GM18508 (cell line): Measurements from ENCODE around the gene ASMT.
"Not testable (repeated sequence)": the region's sequence is repeated elsewhere in the genome, so short reads cannot be mapped to it uniquely, and the experiment has no call there.

Experiments used
- ATAC-seq: cut with Tn5 transposase; IDR thresholded peaks from one replicate; pipeline ENCODE4 v1.9.1; 2021; ENCODE audit warnings: moderate number of reproducible peaks; ENCODE audit not compliant: insufficient read depth, unreplicated experiment

The ASMT gene

DNA sequence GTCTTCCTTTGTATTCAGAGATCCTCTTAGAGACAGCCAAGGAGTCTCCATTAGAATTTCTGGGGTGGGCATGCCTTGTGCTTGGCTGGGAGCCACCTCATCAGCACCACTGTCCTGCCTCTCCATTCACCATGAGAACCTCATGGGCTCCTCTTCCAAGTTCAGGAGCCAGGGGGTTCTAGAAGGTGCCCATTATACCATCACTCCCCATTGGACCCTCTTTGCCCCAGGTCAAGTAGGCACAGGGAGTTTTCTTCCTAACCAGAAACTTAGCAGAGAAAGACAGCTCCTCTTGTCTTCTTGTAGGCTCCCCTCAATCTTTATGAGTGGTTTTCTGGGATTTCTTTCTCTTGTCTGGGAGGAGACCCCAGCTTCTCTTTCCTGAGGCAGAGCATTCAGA, 31.1 kb downstream of the ASMT start:
- ATAC-seq = no peak

DNA sequence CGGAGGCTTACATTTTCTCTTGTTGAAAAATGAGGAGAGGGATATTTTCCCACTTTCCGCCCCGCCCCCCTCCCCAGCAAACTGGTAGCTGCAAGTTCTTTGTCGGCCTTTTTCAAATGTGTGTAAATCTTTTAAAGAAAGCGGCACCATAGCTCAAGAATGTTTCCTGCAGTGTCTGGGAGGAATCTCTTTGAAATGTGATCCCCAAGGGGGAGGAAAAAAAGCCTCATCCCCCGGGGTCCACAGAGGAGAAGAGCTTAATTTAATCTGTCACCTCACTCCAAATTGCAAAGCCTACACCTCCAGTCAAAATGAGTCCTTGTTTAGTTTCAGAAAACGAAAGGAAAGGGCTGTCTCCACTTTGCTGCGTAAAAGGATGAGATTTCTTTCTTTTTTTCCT, 34.8 kb downstream of the ASMT start:
- ATAC-seq = no peak

DNA sequence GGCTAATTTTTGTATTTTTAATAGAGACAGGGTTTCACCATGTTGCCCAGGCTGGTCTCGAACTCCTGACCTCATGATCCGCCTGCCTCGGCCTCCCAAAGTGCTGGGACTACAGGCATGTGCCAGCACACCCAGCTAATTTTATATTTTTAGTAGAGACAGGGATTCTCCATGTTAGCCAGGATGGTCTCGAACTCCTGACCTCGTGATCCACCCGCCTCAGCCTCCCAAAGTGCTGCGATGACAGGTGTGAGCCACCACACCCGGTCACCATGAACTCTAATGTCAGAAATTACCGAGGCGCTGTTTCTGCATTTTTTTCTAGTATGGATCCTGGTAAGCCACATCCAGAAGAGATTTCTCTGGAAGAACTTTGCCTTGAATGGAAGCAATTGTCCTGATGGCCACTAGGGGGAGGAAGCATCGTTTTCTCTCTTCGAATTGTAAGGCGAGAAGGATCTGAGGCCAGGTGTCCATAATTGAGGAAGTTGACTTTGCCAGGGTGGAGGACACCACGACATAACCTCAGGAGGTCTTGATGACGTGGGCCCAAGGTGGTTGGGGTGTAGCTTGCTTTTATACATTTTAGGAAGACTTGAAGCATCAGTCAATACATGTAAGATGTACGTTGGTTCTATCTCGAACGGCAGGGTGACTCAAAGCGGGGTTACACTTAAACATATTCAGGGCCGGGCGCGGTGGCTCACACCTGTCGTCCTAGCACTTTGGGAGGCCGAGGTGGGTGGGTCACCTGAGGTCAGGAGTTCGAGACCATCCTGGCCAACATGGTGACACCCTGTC, 37.4 kb downstream of the ASMT start:
- not testable (repeated sequence) for ATAC-seq

DNA sequence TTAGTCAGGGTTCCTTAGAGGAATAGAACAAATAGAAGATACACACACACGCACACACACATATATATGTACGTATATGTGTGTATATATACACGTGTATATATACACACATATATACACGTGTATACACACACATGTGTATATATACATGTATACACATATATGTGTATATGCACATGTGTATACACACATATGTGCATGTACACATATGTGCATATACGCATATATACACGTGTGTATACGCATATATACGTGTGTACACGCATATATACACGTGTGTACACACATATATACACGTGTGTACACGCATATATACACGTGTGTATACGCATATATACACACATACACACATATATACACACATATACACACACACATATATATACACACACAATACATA, 41.5 kb downstream of the ASMT start:
- no peak for ATAC-seq

DNA sequence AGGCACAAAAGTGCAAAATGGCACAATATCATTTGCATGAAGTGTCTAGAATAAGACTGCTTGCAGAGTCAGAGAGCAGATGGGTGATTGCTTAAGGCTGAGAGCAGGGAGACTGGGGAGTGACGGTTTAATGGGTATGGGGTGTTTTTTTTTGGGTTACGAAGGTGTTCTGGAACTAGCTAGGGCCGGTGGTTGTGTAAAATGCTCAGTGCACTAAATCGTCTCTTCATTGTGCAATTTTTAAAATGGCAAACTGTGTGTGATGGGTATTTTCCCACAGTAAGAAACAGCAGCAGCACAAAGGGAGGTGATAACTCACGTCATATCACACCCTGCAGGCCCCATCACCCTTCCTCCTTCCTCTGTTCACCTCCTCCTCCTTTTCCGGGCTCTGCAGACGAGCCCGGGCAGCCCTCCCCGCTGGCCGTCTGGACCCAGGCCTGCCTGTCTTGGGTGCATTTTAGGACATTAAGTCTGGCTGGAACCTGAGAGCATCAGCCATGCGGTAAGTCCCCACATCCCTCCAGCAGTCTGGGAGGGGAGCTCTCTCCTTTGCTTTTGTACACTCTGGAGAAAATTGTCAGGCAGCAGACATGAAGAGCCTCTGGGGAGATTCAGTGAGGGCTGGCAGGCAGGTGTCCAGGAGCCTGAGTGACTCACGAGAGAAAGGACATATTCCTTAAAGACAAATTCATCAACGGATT, 42.7 kb downstream of the ASMT start:
- peak; percentile 31 for ATAC-seq

DNA sequence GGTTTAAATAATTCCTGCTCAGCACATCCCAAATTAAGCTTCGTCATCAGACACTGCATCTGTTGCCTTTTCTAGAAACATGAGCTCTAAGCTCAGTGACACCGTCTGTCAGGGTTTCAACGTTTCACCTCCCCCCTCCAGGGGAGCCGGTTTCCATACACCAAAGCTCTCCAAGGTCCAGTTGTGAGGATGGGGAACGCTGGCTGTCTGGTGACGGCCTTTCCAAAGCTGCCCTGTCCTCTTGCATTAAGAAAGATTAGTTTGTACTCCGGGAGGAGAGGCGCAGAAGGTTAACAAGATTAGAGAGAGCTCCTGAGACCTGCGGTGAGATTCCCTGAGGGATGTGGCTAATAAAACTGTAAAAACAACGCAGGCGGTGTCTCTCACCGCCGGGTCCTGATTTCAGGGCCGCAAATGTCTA, 43.2 kb downstream of the ASMT start:
- ATAC-seq = no peak

DNA sequence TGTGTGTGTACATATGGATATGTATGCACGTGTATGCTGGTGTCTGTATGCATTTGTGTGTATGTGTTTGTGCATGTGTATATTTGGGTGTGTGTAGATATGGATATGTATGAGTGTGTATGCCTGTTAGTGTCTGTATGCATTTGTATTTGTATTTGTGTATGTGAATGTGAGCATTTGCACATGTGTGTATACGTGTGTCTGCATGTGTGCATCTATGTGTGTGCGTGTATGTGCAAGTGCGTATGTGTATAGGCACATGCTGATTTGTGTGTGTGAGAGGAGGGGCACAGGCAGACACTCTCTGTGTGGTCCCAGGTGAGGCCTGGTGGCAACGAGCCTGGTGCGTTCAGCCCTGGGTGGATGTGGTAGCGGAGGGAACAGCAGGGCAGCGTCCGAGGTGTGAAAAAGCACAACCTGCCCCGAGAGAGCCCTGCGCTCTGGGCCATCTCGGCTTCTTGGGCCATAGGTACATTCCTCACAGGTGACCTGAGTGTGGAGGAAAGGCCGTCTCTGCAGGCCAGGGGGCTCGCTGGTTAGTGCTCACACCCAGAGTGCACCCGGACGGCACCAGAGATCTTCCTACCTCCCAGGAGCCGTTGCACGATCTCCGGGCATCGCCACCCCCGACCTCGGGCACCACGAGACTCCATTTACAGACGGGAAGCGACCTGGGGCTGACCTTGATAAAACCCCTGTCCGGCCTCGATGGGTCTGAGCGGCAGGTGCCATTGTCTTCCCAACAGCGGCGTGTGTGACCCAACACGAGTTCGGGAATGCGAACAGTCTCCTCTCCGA, 45.0 kb downstream of the ASMT start:
- ATAC-seq = no peak

DNA sequence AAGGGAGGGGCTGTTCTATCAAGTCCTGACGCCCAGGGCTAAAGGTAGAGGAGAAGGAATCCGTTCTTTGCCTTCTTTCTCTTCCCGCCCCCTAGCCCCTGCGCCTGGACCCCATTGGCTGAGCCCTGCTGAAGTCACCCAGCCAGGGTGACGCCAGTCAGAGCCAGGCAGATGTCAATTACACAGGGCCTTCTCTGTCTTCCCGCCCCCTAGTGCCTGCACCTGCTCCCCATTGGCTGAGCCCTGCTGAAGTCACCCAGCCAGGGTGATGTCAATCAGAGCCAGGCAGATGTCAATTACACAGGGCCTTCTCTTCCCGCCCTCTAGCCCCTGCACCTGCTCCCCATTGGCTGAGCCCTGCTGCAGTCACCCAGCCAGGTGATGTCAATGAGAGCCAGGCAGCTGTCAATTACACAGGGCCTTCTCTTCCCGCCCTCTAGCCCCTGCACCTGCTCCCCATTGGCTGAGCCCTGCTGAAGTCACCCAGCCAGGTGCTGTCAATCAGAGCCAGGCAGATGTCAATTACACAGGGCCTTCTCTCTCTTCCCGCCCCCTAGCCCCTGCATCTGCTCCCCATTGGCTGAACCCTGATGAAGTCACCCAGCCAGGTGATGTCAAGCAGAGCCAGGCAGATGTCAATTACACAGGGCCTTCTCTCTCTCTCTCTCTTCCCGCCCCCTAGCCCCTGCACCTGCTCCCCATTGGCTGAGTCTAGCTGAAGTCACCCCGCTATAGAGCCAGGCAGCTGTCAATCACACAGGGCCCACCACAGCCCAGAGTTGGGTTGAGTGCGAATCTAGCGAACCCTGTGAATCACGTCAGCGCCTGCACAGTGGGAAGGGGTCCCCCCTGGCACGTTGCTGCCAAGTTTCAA, 46.4 kb downstream of the ASMT start:
- peak; percentile 61 for ATAC-seq

DNA sequence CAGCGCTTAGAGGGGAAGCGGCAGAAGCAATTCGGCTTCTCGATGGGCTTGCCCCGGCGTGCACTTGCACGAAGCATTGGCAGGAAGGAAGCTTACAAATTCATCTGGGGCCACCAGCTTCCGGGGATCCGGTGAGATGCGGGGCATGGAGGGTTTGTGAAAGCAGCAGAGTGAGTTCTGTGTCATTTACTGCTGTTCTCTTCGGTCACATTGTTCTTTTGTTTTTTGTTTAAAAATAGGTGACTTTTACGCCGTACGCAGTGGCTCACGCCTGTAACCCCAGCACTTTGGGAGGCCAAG, 47.0 kb downstream of the ASMT start:
- ATAC-seq = no peak

DNA sequence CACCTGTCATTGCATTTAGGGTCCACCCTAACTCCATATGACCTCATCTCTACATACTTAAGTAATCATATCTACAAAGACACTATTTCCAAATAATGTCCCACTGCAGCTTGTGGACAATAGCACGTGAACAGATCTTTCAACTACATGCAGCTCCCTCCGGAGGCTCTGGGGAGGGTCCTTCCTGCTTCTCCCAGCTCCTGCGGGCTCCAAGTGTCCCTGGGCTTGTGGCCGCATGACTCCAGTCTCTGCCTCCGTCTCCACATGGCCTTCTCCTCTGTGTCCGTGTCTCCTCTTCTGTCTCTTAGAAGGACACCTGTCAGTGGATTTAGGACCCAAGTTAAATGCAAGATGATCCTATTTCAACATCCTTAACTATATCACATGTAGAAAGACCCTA, 52.7 kb downstream of the ASMT start:
- no peak for ATAC-seq

DNA sequence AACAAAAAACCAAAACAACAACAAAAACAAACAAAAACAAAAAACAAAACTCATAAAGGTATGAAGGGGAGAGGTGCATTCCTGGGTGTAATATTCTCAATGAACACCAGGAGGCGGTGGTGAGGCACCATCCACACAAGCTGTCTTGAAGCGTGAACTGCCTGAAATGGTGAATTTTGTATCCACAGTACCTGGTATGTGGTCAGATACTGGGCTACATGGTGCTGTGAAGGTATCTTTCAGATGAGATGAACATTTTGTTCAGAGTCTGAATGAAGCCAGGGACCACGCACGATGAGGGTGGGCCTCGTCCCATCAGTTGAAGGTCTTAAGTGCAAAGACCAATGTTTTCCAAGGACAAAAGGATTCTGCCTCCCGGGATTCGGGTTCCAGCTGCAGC, 58.5 kb downstream of the ASMT start:
- no peak for ATAC-seq

DNA sequence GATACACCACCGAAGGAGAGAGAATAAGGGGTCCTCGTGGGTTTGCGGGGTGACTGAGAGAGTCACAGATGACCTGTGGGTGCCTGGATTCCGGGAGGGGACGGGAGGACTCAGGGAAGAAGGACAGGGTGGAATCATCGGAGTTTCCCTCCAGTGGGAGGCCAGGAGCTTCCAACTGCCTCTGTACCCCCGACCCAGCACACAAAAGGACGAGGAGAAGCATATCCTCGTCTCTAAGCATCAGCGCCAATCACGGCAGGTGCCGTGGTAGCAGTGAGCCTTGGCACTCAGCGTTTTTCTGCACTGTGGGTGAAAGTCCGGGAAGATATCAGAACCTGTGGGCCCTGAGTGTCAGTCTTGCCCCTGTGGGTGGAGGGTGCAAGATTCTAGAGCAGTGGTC, 62.0 kb downstream of the ASMT start:
- no peak for ATAC-seq

DNA sequence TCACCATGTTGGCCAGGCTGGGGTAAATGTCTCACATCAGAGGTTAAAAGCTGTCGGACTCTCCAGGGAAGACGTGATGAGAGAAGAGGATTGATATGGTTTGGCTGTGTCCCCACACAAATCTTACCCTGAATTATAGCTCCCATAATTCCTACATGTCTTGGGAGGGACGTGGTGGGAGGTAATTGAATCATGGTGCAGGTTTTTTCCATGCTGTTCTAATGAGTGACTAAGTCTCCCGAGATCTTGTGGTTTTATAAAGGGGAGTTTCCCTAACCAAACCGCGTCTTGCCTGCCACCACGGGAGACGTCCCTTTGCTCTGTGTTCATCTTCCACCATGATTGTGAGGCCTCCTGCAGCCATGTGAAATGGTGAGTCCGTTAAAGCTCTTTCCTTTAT, 64.4 kb downstream of the ASMT start:
- no peak for ATAC-seq

DNA sequence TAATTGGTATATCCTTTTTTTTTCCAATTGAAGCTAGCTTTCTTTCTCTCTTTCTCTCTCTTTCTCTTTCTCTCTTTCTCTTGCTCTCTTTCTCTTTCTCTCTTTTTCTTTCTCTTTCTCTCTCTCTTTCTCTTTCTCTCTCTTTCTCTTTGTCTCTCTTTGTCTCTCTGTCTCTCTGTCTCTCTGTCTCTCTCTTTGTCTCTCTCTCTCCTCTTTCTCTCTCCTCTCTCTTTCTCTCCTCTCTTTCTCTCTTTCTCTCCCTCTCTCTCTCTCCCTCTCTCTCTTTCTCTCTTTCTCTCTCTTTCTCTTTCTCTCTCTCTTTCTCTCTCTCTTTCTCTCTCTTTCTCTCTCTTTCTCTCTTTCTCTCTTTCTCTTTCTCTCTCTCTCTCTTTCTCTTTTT, 66.6 kb downstream of the ASMT start:
- no peak for ATAC-seq

DNA sequence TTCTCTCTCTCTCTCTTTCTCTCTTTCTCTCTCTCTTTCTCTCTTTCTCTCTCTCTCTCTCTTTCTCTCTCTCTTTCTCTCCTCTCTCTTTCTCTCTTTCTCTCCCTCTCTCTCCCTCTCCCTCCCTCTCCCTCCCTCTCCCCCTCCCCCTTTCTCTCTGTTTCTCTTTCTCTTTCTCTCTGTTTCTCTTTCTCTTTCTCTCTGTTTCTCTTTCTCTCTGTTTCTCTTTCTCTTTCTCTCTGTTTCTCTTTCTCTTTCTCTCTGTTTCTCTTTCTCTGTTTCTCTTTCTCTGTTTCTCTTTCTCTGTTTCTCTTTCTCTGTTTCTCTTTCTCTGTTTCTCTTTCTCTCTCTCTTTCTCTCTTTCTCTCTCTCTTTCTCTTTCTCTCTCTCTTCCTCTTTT, 67.0 kb downstream of the ASMT start:
- not testable (repeated sequence) for ATAC-seq

DNA sequence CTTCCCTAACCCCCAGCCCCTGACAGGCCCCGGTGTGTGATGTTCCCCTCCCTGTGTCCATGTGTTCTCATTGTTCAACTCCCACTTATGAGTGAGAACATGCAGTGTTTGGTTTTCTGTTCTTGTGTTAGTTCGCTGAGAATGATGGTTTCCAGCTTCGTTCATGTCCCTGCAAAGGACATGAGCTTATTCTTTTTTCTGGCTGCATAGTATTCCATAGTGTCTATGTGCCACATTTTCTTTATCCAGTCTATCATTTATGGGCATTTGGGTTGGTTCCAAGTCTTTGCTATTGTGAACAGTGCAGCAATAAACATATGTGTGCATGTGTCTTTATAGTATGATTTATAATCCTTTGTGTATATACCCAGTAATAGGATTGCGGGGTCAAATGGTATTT, 67.6 kb downstream of the ASMT start:
- ATAC-seq = not testable (repeated sequence)

DNA sequence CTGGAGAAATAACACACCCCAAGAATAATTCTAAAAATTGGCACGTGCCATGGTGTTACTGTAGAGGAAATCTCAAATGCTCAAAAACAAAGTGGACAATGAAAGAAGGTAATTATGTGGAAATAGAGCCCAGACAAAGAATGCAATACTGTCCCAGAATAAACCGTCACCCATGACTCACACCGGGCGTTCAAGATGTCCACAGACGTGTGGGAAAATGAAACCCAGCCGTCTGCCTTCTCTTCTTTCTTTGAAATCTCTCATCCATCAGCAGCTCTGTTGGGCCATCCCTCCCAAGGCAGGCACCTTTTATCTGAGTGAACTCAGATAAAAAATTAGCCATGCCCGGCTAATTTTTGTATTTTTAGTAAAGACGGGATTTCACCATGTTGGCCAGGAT, 70.0 kb downstream of the ASMT start:
- not testable (repeated sequence) for ATAC-seq

DNA sequence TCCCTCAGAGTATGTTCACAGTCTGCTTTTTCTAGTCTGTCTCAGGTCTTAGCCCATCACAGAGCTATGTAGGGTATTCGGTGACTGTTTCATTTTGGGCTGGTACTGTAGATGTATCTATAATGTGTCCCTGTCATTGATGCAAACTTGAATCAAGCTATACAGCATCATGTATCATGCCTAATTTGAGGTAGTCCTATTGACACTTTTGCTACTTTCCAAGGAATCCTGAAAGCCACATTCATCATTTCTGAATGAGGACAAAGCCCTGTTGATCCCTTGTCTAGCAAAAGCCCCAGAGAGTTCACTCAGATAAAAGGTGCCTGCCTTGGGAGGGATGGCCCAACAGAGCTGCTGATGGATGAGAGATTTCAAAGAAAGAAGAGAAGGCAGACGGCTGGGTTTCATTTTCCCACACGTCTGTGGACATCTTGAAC, 70.6 kb downstream of the ASMT start:
- ATAC-seq = not testable (repeated sequence)

DNA sequence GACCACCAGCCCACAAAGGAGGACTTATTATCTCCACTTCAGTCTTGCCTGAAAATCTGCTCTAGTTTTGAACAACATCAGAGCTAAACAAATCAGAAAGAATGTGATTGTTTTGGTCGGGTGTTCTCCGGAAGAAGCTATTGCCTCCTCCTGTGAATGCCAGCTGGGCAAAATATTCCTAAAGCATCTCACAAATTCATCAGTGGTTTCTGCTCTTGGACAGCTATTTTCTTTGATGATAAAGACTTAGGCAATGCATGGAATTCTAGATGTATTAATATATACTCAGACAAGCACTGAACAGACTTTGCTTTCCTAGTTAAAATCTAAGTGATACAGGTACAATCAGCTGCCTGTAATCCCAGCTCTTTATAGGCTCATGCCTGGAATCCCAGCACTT, 71.8 kb downstream of the ASMT start:
- no peak for ATAC-seq
